Activated CD4-positive, alpha-beta T cell treated with anti-CD3 and anti-CD28 coated beads, Interleukin-2, Interleukin-6, amounts not matched to agents 100 ng/mL and 50 ng/mL, durations not matched to agents 16 hours and 8 hours (primary cell): ENCODE results near the gene NKD1.
"Not testable (repeated sequence)": the region's sequence is repeated elsewhere in the genome, so short reads cannot be mapped to it uniquely, and the experiment has no call there.

Experiments
- DNase-seq: peaks from one replicate; pipeline ENCODE4 v3.0.0-alpha.2; 2020

Gene NKD1

DNA sequence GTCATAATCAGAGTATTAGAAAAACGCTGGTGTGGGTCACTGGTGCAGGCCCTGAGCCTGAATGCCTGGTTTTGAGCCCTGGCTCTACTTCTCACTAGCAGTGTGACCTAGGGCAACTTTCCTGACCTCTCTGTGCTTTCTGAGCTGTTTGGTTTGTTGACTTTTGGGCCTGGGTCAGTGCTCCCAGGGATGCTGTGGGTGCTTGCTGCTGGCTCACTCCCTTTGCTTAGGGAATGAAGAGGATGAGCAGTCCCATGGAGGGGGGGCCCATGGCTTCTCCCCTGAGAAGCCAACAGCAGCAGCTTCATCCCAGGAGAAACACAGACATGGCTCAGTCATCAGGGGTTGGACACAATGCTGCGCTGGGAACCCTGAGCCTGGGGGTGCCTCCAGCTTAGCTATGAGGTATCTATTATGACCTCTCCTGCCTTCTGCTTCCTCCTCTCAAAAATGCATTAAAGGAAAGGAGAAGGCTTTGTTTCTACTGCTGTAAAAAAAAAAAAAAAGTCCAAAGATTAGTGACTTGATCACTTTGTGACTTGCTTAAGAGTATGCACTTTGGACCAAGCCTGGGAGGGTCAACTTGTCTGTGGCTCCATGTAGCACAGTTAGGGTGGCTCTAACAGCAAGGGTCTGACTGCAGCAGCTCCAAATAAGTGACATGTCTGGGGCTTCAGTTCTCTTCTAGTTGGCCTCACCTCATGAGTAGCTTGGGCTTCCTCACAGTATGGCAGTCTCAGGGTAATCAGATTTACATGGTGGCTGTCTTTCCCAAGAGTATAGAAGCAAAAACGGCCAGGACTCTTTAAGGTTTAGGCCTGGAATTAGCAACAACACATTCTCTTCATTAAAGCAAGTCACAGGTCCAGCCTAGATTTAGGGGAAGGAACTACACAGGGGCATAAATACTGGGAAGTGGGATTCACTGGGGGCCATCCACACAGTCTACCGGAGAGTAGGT is 13.0 kb downstream of the NKD1 start:
- DNase-seq, result no peak

GRCh38 chr16:50562657-50563056 is 14.5 kb downstream of the NKD1 start:
- no peak for DNase-seq

- no peak for DNase-seq
Observed at GRCh38 chr16:50563989-50564388, 15.8 kb downstream of the NKD1 start.

- no peak for DNase-seq
Observed at GRCh38 chr16:50565428-50565827, 17.2 kb downstream of the NKD1 start.

DNA sequence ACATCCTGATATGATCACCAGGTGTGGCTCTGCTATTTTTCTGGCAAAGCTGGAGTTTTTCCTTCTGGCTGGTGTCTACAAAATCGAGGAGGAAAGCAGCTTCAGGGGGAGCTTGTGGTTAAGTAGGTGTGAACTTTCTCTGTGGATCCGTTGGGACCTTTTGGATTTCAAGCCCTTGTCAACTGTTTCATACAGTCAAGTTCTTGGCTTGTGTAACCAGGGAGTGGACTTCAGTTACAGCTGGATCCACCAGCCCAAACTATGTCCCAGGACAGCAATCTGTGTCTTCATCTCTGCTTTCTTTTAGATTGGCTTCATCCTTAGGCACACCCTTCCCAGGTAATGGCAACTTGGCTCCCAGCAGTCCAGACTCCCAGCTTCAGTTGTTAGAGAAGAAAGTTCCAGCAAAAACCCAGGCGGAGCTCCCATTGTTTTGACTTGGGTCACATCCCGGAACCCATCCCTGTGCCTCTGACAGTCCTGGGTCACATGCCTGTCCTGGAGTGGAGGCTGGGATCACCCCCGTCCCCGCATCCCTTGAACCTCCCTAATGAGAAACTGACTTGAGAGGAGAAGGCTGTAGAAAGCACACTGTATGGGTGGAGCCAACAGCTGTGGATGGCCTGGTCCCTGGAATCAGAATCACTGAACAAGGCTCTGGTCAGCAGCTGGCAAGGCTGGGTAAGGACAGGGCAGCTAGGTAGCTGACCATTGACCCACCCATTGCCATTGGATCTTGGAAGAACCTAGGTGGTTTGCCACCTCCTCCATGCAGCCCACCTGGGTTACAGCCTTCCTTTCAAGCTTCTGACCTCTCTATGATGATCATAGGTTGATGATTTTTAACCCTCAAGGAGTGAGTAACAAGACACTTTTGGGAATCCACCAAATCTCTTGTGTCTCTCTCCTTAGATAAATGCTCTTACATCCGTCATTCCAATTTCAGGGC is 18.1 kb downstream of the NKD1 start:
- no peak for DNase-seq

GRCh38 chr16:50567651-50568050 is 19.5 kb downstream of the NKD1 start:
- DNase-seq, result no peak

DNA sequence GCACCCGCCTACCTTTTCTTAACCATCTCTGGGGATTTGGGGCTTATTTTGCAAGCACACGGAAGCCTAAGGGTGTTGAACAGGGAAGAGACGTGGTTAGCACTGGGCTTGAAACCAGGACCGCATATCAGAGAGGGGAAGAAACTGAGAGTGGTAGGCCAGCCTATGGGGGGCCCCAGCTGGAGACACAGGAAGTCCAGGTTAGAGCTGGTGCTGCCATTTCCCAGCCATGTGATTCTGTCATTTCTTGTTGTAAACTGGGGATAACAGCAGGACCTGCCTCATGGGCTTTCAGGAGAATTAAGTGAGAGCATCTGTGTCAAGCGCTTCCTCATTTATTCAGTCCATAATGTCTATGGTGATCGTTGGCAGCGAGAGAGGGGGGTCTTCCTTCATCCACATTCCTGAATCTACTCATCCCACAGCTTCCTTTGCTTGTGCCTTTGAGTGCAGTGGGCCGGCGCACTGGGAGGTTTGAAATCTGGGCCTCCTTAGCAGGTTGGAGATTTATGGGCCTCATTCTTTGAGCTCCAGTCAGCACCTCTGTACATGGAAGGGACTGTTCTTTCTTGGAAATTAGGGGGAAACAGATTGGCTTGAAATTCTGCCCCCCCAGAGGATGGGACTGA is 20.1 kb downstream of the NKD1 start:
- no peak for DNase-seq

DNA sequence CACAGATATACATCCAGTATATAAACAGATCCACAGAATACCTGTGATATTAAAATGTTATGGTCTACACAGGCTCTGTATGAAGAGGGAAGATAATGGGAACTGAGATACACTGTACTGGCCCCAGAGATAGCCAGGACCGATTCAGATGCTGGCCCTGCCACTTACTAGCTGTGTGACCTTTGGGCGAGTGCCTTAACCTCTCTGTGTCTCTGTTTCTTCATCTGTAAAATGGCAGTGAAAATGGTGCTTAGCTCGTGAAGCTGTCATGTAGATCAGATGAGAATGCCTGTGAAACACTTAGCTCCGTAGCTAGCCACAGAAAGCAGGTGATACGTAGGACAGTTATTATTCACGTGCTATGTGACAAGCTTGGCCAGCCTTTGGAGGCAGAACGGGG is 22.2 kb downstream of the NKD1 start:
- no peak for DNase-seq

- DNase-seq, result no peak
Observed at GRCh38 chr16:50570808-50571598, 22.8 kb downstream of the NKD1 start.

GRCh38 chr16:50571786-50572185 is 23.6 kb downstream of the NKD1 start:
- no peak for DNase-seq

- no peak for DNase-seq
Observed at GRCh38 chr16:50572700-50573099, 24.5 kb downstream of the NKD1 start.

- no peak for DNase-seq
Observed at GRCh38 chr16:50573279-50573678, 25.1 kb downstream of the NKD1 start.

DNA sequence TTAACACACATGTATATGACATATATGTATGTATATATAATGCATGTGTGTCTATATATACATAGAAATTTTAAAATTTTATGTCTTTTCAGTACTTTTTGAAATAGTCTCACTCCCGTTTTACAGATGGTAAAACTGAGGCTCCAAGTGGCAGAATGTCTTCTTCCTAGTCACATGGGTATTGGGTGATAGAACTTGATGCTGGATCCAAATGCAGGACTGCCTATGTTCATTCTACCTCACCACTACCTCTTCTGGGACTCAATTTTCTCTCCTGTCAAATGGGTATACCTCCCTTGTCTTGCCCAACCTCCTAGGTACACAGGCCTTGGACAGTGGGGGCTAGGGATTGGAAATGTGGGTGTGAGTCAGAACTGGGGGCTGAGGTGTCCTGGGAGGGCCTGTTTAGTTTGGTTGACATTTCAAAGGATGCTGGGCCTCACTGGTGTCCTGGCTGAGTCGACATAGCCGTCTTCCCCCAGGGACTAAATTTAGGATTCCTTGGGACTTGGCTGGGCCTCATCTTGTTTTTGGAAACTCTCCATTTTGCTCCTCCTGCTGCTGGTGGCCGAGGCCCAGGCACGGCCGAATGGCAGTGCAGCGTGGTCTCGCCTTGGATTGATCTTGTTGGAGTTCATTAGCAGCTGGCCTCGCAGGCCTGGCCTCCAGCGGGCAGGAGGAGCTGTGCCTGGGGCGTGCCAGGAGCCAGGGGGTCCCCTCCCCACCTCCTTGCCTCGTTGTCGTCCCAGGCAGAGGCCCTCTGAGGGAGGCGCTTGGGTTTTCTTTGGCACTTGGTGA is 25.9 kb downstream of the NKD1 start:
- DNase-seq, result no peak

- DNase-seq, result no peak
Observed at GRCh38 chr16:50574745-50575136, 26.5 kb downstream of the NKD1 start.

- DNase-seq, result no peak
Observed at GRCh38 chr16:50575743-50576142, 27.5 kb downstream of the NKD1 start.

GRCh38 chr16:50576403-50577113 is 28.4 kb downstream of the NKD1 start:
- no peak for DNase-seq

DNA sequence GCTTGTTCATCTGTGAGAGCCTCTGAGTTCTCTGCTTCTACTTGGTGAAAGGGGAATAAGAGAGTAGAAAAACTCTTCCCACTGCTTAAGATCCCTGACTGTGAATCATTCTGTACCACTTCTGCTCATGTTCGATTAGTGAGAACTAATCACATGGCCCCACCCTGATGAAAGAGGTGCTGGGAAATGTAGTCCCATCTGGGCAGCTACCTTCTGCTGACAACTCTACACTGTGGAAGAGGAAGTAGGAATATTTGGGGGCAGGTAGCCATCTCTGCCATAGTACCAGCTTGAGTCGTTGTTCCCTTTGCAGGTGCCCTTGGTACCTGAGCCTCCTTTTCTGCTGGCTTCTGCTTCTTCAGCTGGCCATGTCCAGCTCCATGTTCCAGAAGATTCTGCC is 29.9 kb downstream of the NKD1 start:
- DNase-seq, result no peak

- not testable (repeated sequence) for DNase-seq
Observed at GRCh38 chr16:50579373-50579772, 31.2 kb downstream of the NKD1 start.

- DNase-seq, result no peak
Observed at GRCh38 chr16:50580180-50580798, 32.1 kb downstream of the NKD1 start.

GRCh38 chr16:50581845-50582244 is 33.6 kb downstream of the NKD1 start:
- no peak for DNase-seq
